Tibial artery (tissue), 4 donors: ENCODE data around the gene PCDHGB3.
A peak's percentile ranks its signal among the peaks of the same experiment; 100 is the strongest.
"Not testable (repeated sequence)": the region's sequence is repeated elsewhere in the genome, so short reads cannot be mapped to it uniquely, and the experiment has no call there.

ENCODE experiments used
- DNase-seq, 2 donors: peaks; one replicate each; pipeline ENCODE4 v3.0.0-alpha.2; 2019
- H3K27ac ChIP-seq, 2 donors: fragments of 200-600 bp; sonication (generic) in 1 of 2; 1 replicate in 1 of 2; 2 replicates in 1 of 2; pipeline ENCODE4 v1.5.1; 2018 to 2019; ENCODE audit warnings: mild to moderate bottlenecking in 1 of 2
- H3K27me3 ChIP-seq, 2 donors: fragments of 200-600 bp; sonication (generic) in 1 of 2; one replicate each; pipeline versions ENCODE4 v1.5.1 to v1.6.0; 2016 to 2019
- H3K36me3 ChIP-seq, 3 donors: fragments of 200-600 bp; sonication (generic) in 2 of 3; one replicate each; pipeline ENCODE4 v1.5.1; 2016 to 2019; ENCODE audit warnings: mild to moderate bottlenecking in 2 of 3
- H3K4me1 ChIP-seq, 4 donors: fragments of 200-600 bp; sonication (generic) in 2 of 4; 1 replicate in 3 of 4; 2 replicates in 1 of 4; pipeline ENCODE4 v1.5.1; 2016 to 2019
- H3K4me3 ChIP-seq, 2 donors: fragments of 200-600 bp; sonication (generic) in 1 of 2; 1 replicate in 1 of 2; 2 replicates in 1 of 2; pipeline ENCODE4 v1.5.1; 2018 to 2019; ENCODE audit warnings: mild to moderate bottlenecking in 2 of 2
- H3K9me3 ChIP-seq, 3 donors: fragments of 200-600 bp; sonication (generic) in 1 of 3; one replicate each; pipeline ENCODE4 v1.5.1; 2016 to 2019
- intact Hi-C: fragments of 100-400 bp; cut with DNase I; formaldehyde crosslinking; loops from one replicate; pipeline ENCODE4 v1.15.0; 2023; ENCODE audit warnings: low total_unique reads
- TF ChIP-seq, protein P1 (sequence below), 2 experiments: fragments of 200-600 bp in 1 of 2; fragments of 450-650 bp in 1 of 2; IDR thresholded peaks; one replicate each; pipeline ENCODE4 v1.5.1; 2017 to 2019; ENCODE audit warnings: antibody characterized with exemption in 2 of 2, mild to moderate bottlenecking in 1 of 2, moderate library complexity in 1 of 2

Gene PCDHGB3

GRCh38 chr5:141392429-141393198 is 22.6 kb downstream of the PCDHGB3 start, which contains the start of gene PCDHGA8:
Gene PCDHGA8 (plus strand): TSS chr5:141392633. CDS start chr5:141392814, 181 bp downstream.
- Histone ChIP-seq H3K9me3 (peaks cover 35 to 98% (median 84%) of the 10 kb centered on the region in 3 donors), H3K4me3 (no peak within 1 kb of the TSS), H3K36me3 (peaks cover 4 to 63% (median 45%) of the 10 kb centered on the region in 3 donors)

GRCh38 chr5:141393267-141393666 is 23.2 kb downstream of the PCDHGB3 start:
- TF ChIP-seq, protein P1, sequence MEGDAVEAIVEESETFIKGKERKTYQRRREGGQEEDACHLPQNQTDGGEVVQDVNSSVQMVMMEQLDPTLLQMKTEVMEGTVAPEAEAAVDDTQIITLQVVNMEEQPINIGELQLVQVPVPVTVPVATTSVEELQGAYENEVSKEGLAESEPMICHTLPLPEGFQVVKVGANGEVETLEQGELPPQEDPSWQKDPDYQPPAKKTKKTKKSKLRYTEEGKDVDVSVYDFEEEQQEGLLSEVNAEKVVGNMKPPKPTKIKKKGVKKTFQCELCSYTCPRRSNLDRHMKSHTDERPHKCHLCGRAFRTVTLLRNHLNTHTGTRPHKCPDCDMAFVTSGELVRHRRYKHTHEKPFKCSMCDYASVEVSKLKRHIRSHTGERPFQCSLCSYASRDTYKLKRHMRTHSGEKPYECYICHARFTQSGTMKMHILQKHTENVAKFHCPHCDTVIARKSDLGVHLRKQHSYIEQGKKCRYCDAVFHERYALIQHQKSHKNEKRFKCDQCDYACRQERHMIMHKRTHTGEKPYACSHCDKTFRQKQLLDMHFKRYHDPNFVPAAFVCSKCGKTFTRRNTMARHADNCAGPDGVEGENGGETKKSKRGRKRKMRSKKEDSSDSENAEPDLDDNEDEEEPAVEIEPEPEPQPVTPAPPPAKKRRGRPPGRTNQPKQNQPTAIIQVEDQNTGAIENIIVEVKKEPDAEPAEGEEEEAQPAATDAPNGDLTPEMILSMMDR (IDR thresholded peaks at IDR 0.05): no peak
- DNase-seq: no peak
- Histone ChIP-seq H3K4me3 (no peak overlapping the region), H3K27me3 (no peaks in the 10 kb centered on the region), H3K36me3 (peaks cover 4 to 63% (median 45%) of the 10 kb centered on the region in 3 donors), H3K27ac (no peak overlapping the region), H3K9me3 (peaks cover 37 to 98% (median 84%) of the 10 kb centered on the region in 3 donors), H3K4me1 (no peaks in the 10 kb centered on the region)
- intact Hi-C loops: no loop called here

More at GRCh38 chr5:141392429-141393198, 22.6 kb downstream of the PCDHGB3 start, which contains the start of gene PCDHGA8:
- intact Hi-C loops: no loop called here
- H3K27me3 ChIP-seq: no peaks in the 10 kb centered on the region
- no peak for DNase-seq
- H3K27ac ChIP-seq: no peak within 1 kb of the TSS
- TF ChIP-seq, protein P1 (IDR thresholded peaks at IDR 0.05): no peak
- H3K4me1 ChIP-seq: no peaks in the 10 kb centered on the region

DNA sequence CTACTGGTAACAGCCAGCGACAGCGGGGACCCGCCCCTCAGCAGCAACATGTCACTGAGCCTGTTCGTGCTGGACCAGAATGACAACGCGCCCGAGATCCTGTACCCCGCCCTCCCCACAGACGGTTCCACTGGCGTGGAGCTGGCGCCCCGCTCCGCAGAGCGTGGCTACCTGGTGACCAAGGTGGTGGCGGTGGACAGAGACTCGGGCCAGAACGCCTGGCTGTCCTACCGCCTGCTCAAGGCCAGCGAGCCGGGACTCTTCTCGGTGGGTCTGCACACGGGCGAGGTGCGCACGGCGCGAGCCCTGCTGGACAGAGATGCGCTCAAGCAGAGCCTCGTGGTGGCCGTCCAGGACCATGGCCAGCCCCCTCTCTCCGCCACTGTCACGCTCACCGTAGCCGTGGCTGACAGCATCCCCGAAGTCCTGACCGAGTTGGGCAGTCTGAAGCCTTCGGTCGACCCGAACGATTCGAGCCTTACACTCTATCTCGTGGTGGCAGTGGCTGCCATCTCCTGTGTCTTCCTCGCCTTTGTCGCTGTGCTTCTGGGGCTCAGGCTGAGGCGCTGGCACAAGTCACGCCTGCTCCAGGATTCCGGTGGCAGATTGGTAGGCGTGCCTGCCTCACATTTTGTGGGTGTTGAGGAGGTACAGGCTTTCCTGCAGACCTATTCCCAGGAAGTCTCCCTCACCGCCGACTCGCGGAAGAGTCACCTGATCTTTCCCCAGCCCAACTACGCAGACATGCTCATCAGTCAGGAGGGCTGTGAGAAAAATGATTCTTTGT is 24.6 kb downstream of the PCDHGB3 start:
- H3K4me1 ChIP-seq, H3K27ac ChIP-seq, intact Hi-C loops, DNase-seq, H3K4me3 ChIP-seq, H3K27me3 ChIP-seq: not testable (repeated sequence)
- peaks cover 4 to 64% (median 45%) of the 10 kb centered on the region in 3 donors for H3K36me3 ChIP-seq
- H3K9me3 ChIP-seq: peaks cover 49 to 98% (median 83%) of the 10 kb centered on the region in 3 donors

GRCh38 chr5:141397756-141398551 is 27.9 kb downstream of the PCDHGB3 start, which contains the start of gene PCDHGB5:
Gene PCDHGB5 (plus strand): TSS chr5:141397947. CDS start chr5:141398128, 181 bp downstream.
- DNase-seq, H3K27ac ChIP-seq, H3K27me3 ChIP-seq, intact Hi-C loops, H3K4me1 ChIP-seq: not testable (repeated sequence)
- Histone ChIP-seq H3K9me3 (peaks cover 52 to 98% (median 89%) of the 10 kb centered on the region in 3 donors), H3K36me3 (peaks cover 3 to 50% (median 31%) of the 10 kb centered on the region in 3 donors), H3K4me3 (peak within 1 kb of the TSS; percentile 31 to 38)
- TF ChIP-seq, protein P1 (IDR thresholded peaks at IDR 0.05): peak in 1 of 2 experiments; percentile 44

- Histone ChIP-seq H3K27me3 (no peaks in the 10 kb centered on the region), H3K4me1 (no peaks in the 10 kb centered on the region), H3K9me3 (peaks cover 48 to 98% (median 89%) of the 10 kb centered on the region in 3 donors), H3K4me3 (no peak overlapping the region), H3K36me3 (peaks cover 5 to 53% (median 31%) of the 10 kb centered on the region in 3 donors), H3K27ac (no peak overlapping the region)
- TF ChIP-seq, protein P1 (IDR thresholded peaks at IDR 0.05): no peak
- DNase-seq: no peak
- intact Hi-C loops: no loop called here
Observed at GRCh38 chr5:141398608-141399007, 28.6 kb downstream of the PCDHGB3 start.
